NCI-H2171 (cell line): ENCODE measurements around the gene PDE11A.
"Not testable (repeated sequence)": the region's sequence is repeated elsewhere in the genome, so short reads cannot be mapped to it uniquely, and the experiment has no call there.

ENCODE experiments used
- DNase-seq: peaks from one replicate; lab custom pipeline; 2025; lab: John Stamatoyannopoulos, UW

The PDE11A gene

DNA sequence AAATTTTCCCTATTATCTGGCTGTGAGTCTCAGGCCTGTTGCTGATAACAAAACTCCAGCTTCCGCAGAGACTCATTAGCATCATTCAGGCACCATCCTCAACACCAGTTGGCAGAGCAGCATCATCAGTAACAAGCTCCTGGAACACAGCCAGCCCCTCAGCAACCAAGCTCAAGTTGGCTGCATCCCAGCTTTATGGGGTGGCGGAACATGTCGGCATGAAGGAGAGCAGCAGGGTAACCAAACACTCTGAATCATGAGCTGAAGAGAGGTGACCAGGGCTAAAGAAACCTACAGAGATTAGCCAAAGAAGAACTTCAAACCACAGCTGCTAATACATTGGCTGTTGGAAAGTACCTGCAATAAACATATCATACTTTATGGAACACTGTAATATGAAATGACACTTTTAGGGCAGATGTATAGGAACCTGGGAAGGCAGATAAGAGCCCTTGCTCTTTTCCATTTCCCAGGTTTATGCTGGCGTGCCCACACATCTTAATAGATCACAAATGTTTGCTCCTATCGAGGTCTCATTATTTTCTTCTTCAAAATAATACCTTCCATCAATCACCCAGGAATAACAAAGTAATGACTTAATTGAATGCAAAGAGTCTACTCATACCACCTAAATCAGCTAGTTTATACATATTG, 63.8 kb downstream of the PDE11A start:
- peak; percentile 92 for DNase-seq

- no peak for DNase-seq
Measured at GRCh38 chr2:178006710-178007109, 65.9 kb downstream of the PDE11A start.

DNA sequence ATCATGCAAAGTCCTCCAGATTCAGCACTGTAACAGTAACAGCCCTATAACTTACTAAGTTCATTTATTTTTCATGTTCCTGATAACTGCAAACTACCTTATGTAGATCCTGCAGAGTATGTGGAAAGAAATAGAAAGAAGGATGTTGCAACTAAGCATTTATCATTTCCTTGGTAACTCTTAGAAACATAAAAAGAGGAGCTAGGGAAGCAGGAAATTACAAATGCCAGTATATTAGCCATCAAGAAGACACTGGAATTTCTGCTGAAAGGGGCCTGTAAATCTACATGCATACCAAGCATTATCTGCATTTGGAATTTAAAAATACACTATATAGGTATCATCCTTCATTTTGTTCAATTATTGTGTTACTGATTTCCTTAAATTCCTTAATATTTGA, 66.8 kb downstream of the PDE11A start:
- no peak for DNase-seq

DNA sequence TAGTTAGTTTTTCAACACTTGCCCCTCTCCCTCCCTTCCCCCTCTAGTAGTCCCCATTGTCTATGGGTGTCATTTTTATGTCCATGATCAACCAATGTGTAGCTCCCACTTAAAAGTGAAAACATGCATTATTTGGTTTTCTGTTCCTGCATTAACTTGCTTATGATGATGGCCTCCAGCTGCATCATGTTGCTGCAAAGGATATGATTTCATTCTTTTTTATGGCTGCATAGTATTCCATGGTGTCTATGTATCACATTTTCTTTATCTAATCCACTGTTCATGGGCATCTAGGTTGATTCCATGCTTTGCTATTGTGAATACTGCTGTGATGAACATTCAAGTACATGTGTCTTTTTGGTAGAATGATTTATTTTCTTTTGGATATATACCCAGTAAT, 70.5 kb downstream of the PDE11A start:
- no peak for DNase-seq

DNA sequence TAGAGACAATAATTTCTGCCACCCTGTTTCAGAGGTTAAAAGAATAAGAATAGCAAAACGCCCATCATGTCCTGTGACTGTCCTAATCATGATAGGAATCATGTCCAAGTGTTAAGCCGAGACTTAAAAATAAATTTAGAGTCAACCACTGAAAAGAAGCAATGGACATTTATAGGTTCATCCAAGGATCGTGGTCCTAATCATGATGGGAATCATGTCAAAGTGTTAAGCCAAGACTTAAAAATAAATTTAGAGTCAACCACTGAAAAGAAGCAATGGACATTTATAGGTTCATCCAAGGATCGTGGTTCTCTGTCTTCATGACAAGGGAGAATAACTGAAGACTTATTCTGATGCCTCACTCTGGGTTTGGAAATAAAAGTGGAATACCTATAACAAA, 73.6 kb downstream of the PDE11A start:
- DNase-seq, result no peak

DNA sequence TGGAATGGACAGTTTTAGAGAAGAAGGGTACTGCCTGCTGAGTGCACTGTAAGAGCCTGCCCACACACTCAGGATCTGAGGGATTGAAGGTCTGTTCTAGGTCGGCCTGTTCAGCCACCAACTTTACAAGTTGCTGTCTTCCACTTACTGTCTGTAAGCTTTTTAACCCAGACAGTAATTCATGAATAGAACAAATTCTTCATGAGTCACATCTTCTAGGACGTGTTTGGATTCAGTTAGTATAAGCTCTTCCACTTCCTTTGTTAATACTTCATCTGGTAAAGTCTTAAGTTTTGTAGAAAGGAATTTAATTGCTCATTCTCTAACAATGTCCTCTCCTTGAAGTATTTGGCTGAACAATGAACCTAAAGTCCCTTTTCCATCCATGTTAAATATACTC, 74.6 kb downstream of the PDE11A start:
- no peak for DNase-seq

- DNase-seq, result no peak
Measured at GRCh38 chr2:177992992-177993391, 79.6 kb downstream of the PDE11A start.

GRCh38 chr2:177989029-177989885, 83.3 kb downstream of the PDE11A start:
- DNase-seq, result no peak

- DNase-seq, result no peak
Measured at GRCh38 chr2:177984749-177985148, 87.8 kb downstream of the PDE11A start.

- DNase-seq, result peak; percentile 16
Measured at GRCh38 chr2:177983183-177983788, 89.3 kb downstream of the PDE11A start.

GRCh38 chr2:177972782-177973181, 99.8 kb downstream of the PDE11A start:
- no peak for DNase-seq

DNA sequence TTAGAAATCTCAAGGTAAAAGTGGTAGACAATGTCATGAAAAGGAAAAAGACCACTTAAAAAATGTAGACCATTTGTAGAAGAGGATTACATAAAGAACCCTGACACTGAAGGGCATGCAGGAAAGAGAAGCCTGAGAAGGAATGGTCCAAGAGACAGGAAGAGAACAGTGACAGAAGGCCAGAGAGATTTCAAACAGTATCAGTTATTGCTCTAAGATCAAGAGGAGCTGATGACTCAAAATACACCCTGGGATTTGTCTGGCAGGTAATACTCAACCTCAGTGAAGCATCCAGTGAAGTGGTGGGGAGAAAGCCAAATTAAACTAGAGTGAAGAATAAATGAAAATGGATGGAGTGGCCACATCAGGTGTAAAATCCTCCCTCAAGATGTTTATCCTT, 100.5 kb downstream of the PDE11A start:
- no peak for DNase-seq

GRCh38 chr2:177970670-177971454, 101.7 kb downstream of the PDE11A start:
- no peak for DNase-seq

DNA sequence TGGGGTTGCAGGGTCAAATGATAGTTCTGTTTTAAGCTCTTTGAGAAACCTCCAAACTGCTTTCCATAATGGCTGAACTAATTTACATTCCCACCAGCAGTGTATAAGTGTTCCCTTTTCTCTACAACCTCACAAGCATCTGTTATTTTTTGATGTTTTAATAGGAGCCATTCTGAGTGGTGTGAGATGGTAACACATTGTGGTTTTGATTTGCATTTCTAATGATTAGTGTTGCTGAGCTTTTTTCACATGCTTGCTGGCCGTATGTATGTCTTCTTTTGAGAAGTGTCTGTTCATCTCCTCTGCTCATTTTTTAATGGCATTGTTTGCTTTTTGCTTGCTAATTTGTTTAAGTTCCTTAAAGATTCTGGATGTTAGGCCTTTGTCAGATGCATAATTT, 107.7 kb downstream of the PDE11A start:
- DNase-seq, result no peak

DNA sequence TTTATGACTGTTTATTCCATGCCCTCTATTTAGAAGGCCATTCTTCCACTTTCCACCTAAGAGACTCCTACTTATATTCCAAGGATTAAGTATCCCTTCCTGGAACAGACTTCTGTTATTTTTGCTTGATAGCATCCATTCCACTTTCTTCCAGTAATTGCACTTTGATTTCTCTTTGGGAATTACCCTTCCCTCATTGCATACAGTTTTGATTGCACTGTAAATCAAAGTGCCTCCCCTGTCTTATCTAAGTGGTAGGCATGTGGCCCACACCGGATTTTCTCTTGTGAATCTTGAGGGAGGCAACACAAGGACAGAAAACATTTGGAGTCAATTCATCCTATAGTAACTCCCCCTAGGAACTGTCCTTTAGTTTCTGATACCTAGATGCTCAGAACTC, 120.4 kb downstream of the PDE11A start:
- DNase-seq, result no peak

DNA sequence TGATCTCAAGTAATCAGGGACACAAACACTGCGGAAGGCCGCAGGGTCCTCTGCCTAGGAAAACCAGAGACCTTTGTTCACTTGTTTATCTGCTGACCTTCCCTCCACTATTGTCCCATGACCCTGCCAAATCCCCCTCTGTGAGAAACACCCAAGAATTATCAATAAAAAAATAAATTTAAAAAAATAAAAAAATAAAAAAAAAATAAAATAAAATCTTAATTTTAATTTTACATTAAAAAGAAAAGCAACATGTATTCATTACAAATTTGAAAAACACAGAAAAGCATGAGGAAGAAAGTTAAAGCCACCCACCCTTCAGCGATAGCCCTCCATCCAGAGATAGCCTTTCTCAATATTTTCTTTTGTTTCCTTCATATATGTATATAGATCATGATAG, 125.0 kb downstream of the PDE11A start:
- DNase-seq, result not testable (repeated sequence)

- DNase-seq, result not testable (repeated sequence)
Measured at GRCh38 chr2:177944530-177944929, 128.0 kb downstream of the PDE11A start.

DNA sequence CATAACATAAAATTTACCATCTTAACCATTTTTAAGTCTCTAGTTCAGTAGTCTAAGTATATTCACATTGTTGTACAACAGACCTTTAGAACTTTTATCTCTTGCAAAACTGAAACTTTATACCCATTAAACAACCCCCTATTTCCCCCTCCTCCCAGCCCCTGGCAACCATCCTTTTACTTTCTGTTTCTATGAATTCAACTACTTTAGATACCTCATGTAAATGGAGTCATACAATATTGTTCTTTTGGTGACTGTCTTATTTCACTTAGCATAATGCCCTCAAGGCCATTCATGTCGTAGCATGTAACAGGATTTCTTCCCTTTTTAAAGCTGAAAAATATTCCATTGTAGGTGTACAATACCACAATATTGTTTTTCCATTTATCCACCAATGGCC, 129.8 kb downstream of the PDE11A start:
- no peak for DNase-seq

DNA sequence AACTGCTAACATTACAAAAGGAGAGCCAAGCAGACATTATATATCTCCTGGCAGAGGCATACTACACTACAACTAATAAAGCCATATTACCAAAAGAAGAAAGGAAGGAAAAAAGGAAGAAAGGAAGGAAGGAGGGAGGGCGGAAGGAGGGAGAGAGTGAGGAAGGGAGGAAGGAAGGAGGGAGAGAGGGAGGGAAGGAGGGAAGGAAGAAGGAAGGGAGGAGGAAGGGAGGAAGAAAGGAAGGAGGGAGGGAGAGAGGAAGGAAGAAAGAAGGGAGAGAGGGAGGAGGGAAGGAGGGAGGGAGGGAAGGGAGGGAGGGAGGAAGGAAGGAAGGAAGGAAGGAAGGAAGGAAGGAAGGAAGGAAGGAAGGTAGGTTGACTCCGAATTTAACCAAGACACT, 133.4 kb downstream of the PDE11A start:
- no peak for DNase-seq

- DNase-seq, result no peak
Measured at GRCh38 chr2:177930916-177931315, 141.7 kb downstream of the PDE11A start.

DNA sequence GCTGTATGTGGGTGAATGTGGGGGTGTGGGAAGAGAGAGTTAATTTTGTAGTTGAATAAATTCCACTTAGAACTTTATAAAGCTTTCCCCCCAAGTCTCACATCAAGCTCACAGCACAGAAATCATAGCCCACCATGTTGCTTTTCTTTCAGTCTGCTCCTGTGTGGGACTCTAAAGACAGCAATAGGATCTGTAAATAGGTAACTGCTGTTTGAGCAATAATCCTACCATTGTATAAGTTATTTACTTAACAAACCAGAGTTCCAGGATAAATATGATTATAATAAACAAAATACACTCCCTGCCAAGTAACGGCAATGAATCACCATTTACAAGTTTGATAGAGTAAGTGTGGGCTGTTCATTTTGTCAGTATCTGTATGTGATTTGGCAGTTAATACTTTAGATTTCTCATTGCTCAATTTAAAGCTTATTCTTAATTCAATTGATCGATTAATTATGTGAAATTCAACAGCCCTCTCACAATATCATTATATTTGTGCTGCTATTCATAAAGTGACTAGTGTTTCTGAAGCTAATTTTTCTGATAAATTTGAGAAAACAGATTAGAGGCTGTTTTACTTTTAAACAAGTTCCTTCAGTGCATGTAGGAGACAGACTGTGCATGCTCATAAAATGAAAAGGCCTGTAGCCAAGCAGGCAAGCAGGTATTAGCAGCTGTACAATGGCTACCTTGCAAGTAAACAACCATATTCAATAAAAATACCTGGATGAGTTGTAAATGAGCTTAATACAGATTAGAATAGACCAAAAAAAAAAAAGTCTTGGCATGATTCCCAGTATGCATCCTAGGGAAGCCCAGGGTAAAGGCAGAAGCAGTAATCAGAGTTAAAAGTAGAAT, 142.7 kb downstream of the PDE11A start:
- DNase-seq, result no peak
